GM12874 (cell line): ENCODE results near the gene LZTS2.

Experiments used
- CTCF ChIP-seq: IDR thresholded peaks from 2 replicates; pipeline ENCODE4 v1.5.1; 2011; ENCODE audit warnings: low read depth, mild to moderate bottlenecking, control low read depth, low read length, moderate library complexity; ENCODE audit not compliant: insufficient read depth

The LZTS2 gene

GRCh38 chr10:101002456-101002855, 2.8 kb downstream of the LZTS2 start:
- TF ChIP-seq CTCF = no peak

GRCh38 chr10:101003639-101004206, 4.1 kb downstream of the LZTS2 start:
- no peak for TF ChIP-seq CTCF

GRCh38 chr10:101005361-101005760, 5.8 kb downstream of the LZTS2 start:
- TF ChIP-seq CTCF = no peak

GRCh38 chr10:101005869-101006567, 6.4 kb downstream of the LZTS2 start:
- no peak for TF ChIP-seq CTCF

GRCh38 chr10:101006593-101007098, 7.0 kb downstream of the LZTS2 start:
- no peak for TF ChIP-seq CTCF

- TF ChIP-seq CTCF = no peak
Observed at GRCh38 chr10:101007099-101007711, 7.6 kb downstream of the LZTS2 start.

GRCh38 chr10:101007915-101008822, 8.6 kb downstream of the LZTS2 start:
- TF ChIP-seq CTCF = no peak
